ENCODE results near the gene PLPP2. TPM values are rescaled to one million over a fixed set of nuclear protein-coding genes. Genes with fewer than 3 reads are reported as not detected.
A peak's percentile ranks its signal among the peaks of the same experiment; 100 is the strongest.

PLPP2 gene
- total RNA-seq, 2 donors from 2014 or later, result 0.82 to 3.3 TPM

DNA sequence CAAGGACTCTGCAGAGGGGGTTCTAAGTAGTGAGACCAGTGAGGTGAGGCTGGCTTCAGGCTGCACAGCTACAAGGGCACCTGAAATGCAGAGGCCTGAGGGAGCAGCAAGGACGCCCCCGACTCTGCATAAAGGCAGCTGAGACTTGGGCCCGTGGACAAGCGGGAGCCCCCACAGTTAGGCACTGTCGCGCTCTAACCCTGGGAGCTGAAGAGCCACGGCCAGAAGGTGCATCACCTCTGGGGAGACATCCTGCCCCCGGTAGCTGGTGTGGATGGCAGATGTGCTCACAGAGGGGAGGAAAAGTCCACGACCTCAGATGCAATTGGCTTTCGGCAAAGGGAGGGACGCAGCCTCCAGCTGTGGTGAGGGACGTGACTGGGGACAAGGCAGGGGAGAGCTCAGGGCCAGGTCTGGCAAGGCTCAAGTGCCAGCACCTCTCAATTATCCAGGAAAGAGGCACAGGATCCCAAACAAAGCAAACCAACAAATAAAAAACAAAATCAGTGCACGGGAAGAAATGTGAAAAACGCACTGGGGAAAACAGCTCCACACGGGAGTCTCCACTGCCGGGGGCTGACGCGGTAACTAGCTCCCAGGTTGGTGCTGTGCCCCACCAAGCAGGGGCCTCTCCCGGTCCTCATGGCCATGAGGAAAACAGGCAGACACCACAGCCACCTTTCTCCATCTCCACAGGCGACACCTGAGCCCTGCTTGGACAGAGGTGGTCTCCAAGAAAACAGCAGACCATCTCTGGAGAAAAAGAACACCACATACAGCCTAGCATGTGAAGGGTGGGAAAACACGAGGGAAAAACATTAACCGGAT lies 23.0 kb upstream of the PLPP2 start:
- TF ChIP-seq, protein P1, sequence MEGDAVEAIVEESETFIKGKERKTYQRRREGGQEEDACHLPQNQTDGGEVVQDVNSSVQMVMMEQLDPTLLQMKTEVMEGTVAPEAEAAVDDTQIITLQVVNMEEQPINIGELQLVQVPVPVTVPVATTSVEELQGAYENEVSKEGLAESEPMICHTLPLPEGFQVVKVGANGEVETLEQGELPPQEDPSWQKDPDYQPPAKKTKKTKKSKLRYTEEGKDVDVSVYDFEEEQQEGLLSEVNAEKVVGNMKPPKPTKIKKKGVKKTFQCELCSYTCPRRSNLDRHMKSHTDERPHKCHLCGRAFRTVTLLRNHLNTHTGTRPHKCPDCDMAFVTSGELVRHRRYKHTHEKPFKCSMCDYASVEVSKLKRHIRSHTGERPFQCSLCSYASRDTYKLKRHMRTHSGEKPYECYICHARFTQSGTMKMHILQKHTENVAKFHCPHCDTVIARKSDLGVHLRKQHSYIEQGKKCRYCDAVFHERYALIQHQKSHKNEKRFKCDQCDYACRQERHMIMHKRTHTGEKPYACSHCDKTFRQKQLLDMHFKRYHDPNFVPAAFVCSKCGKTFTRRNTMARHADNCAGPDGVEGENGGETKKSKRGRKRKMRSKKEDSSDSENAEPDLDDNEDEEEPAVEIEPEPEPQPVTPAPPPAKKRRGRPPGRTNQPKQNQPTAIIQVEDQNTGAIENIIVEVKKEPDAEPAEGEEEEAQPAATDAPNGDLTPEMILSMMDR (IDR thresholded peaks at IDR 0.05), result no peak
- Histone ChIP-seq H3K27me3 (no peaks in the 10 kb centered on the region), H3K9me3 (peaks cover 0 to 3% of the 10 kb centered on the region in 2 donors), H3K4me1 (no peaks in the 10 kb centered on the region), H3K36me3 (peaks cover 46% of the 10 kb centered on the region), H3K27ac (no peak overlapping the region), H3K4me3 (no peak overlapping the region)
- no peak for DNase-seq (ENCODE audit: low spot score)

DNA sequence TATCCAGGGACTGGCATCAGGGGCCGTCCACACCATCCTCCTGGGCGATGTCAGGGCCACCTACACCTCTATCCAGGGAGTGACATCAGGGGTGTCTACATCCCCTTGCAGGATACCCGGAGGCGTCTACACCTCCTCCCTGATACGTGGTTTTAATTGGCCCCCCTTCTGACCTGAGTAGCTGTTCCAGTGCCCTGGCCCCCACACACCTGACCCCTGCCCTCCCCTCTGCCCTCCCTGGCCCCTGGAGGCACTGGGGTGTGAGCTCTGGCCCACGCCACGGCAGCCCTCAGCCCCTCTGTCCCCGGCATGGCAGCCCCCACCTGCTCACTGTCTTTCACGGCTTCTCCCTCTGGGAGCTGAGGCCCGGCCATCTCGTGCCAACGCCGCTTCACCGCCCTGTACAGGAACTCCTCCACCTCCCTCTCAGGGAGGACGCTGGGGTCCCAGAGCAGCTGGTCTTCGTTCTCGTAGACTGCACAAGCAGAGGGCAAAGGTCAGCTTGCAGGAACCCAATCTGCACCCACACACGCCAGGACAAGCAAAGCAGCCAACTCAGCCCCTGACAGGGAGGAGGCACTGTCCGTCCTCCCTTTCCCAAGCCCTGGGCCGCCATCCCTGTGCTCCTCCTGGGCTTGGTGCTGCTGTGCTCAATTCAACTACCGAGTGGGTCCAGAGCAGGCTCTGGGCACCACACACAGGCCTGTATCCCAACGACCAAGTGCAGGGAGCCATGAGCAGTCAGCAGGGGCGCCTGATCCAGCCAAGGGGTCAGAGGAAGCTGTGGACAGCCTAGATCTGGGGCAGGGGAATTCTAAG lies 22.2 kb upstream of the PLPP2 start:
- TF ChIP-seq, protein P1 (IDR thresholded peaks at IDR 0.05), result no peak
- Histone ChIP-seq H3K4me3 (no peak overlapping the region), H3K9me3 (peaks cover 0 to 3% of the 10 kb centered on the region in 2 donors), H3K27ac (no peak overlapping the region), H3K36me3 (peaks cover 52% of the 10 kb centered on the region), H3K4me1 (no peaks in the 10 kb centered on the region), H3K27me3 (no peaks in the 10 kb centered on the region)
- DNase-seq (ENCODE audit: low spot score), result no peak

DNA sequence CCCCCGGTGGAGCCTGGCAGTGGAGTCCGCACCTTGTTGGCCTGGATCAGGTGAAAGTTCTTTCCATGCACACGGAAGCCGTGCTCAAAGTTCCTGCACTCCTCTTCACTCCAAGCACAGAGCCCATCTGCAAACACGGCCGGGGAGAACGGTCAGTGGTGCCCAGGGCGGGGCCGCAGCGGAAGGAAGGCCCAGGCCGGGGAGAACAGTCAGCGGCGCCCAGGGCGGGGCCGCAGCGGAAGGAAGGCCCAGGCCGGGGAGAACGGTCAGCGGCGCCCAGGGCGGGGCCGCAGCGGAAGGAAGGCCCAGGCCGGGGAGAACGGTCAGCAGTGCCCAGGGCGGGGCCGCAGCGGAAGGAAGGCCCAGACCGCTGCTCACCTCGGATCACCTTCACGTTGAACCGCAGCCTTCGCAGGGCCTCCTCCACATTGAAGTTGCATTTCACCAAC lies 20.6 kb upstream of the PLPP2 start:
- no peaks in the 10 kb centered on the region for H3K9me3 ChIP-seq
- peak overlapping the region; percentile 28 to 34 for H3K4me3 ChIP-seq
- H3K4me1 ChIP-seq, result no peaks in the 10 kb centered on the region
- TF ChIP-seq, protein P1 (IDR thresholded peaks at IDR 0.05), result no peak
- no peaks in the 10 kb centered on the region for H3K27me3 ChIP-seq
- peak overlapping the region; percentile 47 to 55 for H3K27ac ChIP-seq
- no peak for DNase-seq (ENCODE audit: low spot score)
- H3K36me3 ChIP-seq, result peaks cover 67% of the 10 kb centered on the region

DNA sequence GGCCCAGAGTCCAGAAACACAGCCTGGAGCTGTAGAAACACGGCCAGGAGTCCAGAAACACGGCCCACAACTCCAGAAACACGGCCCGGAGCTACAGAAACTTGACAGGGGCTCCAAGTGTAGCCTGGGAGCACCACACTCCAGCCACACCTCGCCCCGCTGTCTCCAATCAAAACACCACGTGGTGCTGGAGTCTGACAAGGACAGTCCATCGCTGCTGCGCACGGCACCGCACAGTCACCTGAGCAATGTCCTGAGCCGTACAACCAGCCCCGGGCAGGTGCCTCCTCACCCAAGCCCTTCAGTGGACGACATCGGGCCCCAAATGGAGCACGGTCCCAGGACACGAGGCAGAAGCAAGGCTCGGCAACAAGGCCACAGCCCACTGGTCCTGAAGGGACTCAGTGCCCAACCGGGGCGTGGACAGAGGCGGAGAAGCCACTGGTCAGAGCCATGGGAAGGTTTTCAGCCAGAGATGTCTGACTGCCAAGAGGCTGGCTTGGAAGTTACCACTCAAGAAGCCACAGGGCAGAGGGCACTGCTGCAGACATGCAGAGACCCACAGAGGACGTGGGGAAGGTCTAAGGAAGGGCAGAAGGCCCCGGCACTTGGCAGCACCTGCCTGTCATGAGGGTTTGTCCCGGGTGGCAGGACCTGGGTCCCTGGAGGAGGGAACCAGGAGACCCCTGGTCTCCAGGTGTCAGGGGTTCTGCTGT lies 19.7 kb upstream of the PLPP2 start:
- Histone ChIP-seq H3K4me3 (peak overlapping the region; percentile 28 to 34), H3K27me3 (no peaks in the 10 kb centered on the region), H3K36me3 (peaks cover 71% of the 10 kb centered on the region), H3K27ac (peak overlapping the region; percentile 47 to 55), H3K4me1 (no peaks in the 10 kb centered on the region), H3K9me3 (no peaks in the 10 kb centered on the region)
- TF ChIP-seq, protein P1 (IDR thresholded peaks at IDR 0.05), result no peak
- no peak for DNase-seq (ENCODE audit: low spot score)

DNA sequence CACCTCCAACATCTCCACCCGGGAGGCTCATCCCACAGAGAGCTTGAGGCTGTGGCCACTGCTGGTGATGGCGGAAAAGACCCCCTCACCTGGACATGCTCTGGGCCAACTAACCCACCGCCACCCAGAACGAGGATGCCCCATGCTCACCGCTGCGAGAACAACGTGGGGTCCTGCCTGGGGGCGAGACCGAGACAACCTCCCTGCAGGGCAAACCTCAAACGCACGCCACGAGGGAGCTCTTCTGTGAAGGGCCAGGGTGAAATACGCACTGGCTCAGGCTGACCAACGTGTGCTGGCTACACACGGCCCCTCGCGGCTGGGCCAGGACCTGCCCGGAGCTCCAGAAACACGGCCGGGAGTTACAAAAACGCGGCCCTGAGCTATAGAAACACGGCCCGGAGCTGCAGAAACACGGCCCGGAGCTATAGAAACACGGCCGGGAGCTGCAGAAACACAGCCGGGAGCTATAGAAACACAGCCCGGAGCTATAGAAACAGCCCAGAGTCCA lies 19.0 kb upstream of the PLPP2 start:
- Histone ChIP-seq H3K36me3 (peaks cover 69% of the 10 kb centered on the region), H3K27ac (peak overlapping the region; percentile 29 to 55)
- DNase-seq (ENCODE audit: low spot score), result no peak

More for the DNA sequence above, 19.0 kb upstream of the PLPP2 start:
- Histone ChIP-seq H3K9me3 (no peaks in the 10 kb centered on the region), H3K27me3 (no peaks in the 10 kb centered on the region), H3K4me1 (no peaks in the 10 kb centered on the region), H3K4me3 (peak overlapping the region; percentile 28 to 34)
- TF ChIP-seq, protein P1 (IDR thresholded peaks at IDR 0.05), result no peak
